ENCODE data around the gene AKR1C1. TPM values are rescaled to one million over a fixed set of nuclear protein-coding genes. Genes with fewer than 3 reads are reported as not detected.
A peak's percentile ranks its signal among the peaks of the same experiment; 100 is the strongest.

The AKR1C1 gene
- total and polyA plus RNA-seq, 9 of the 15 experiments (the other 6 are each of a cell fraction or from before 2014, with no cell fraction given), result 43.5 to 180 (median 82.4) TPM

- no peak for TF ChIP-seq ILK (tag; IDR thresholded peaks at IDR 0.05; ENCODE audit: borderline replicate concordance, low read depth)
- TF ChIP-seq HDAC6 (IDR thresholded peaks at IDR 0.05; ENCODE audit: low read depth, low read length), result no peak
- 0 out of 2 replicates have a peak, but pooled peaks have one; percentile 72 for TF ChIP-seq MTA3 (IDR thresholded peaks at IDR 0.05; ENCODE audit: borderline replicate concordance)
- TF ChIP-seq ZNF696 (CRISPR knock-in tag; conservative IDR thresholded peaks at IDR 0.05), result no peak
- TF ChIP-seq CXXC5 (CRISPR knock-in tag; IDR thresholded peaks at IDR 0.05), result peak; percentile 68
- TF ChIP-seq MYC (IDR thresholded peaks at IDR 0.05; ENCODE audit: low read depth, low read length), result peak; percentile 82
- no peak for TF ChIP-seq MYC (CRISPR knock-in tag; IDR thresholded peaks at IDR 0.05; ENCODE audit: borderline replicate concordance, low read depth)
- TF ChIP-seq ZNF609 (CRISPR knock-in tag; IDR thresholded peaks at IDR 0.05; ENCODE audit: borderline replicate concordance), result no peak
- no peak for TF ChIP-seq ZZZ3 (IDR thresholded peaks at IDR 0.05)
- TF ChIP-seq ZSCAN29 (IDR thresholded peaks at IDR 0.05), result no peak
- peak in 1 of 2 experiments; percentile 41; a peak in 1 of 4 replicates for TF ChIP-seq MAZ (CRISPR knock-in tag; conservative IDR thresholded peaks at IDR 0.05 in 1 of 2, IDR thresholded peaks at IDR 0.05 in 1 of 2)
- TF ChIP-seq ATF1 (CRISPR knock-in tag; IDR thresholded peaks at IDR 0.05), result no peak
- peak; percentile 36; the same call in 1 of the 2 replicates for TF ChIP-seq ATF1 (tag; IDR thresholded peaks at IDR 0.05)
- TF ChIP-seq ZNF217 (CRISPR knock-in tag; IDR thresholded peaks at IDR 0.05), result no peak
- TF ChIP-seq ZNF175 (CRISPR knock-in tag; IDR thresholded peaks at IDR 0.05; ENCODE audit: low read depth), result peak; percentile 46; the same call in 1 of the 2 replicates
- no peak for TF ChIP-seq ZKSCAN1 (IDR thresholded peaks at IDR 0.05; ENCODE audit: low read depth, low read length)
- peak in 1 of 2 experiments; percentile 79; a peak in 2 of 4 replicates for TF ChIP-seq RCOR1 (IDR thresholded peaks at IDR 0.05; ENCODE audit: borderline replicate concordance in 1 of 2, low read depth in 2 of 2, low read length in 2 of 2)
- peak; percentile 89 for TF ChIP-seq L3MBTL2 (IDR thresholded peaks at IDR 0.05)
- no peak for TF ChIP-seq ZNF717 (CRISPR knock-in tag; IDR thresholded peaks at IDR 0.05)
- TF ChIP-seq BACH1 (tag; IDR thresholded peaks at IDR 0.05), result peak; percentile 89
- TF ChIP-seq ASH1L (IDR thresholded peaks at IDR 0.05; ENCODE audit: borderline replicate concordance, low read depth, partially characterized antibody), result no peak
- TF ChIP-seq NR4A1 (CRISPR knock-in tag; IDR thresholded peaks at IDR 0.05), result no peak
- TF ChIP-seq NR4A1 (tag; IDR thresholded peaks at IDR 0.05), result peak; percentile 45; the same call in 1 of the 2 replicates
- no peak; the same call in 1 of the 2 replicates for TF ChIP-seq ZNF197 (CRISPR knock-in tag; IDR thresholded peaks at IDR 0.05; ENCODE audit: low read depth)
Measured at GRCh38 chr10:4941540-4942330, 21.5 kb upstream of the AKR1C1 start (continued).
